A204.1 (cell line): Measurements from ENCODE around the gene ITGA11.

ENCODE experiments used
- FAIRE-seq: peaks from 2 replicates; lab custom pipeline; 2012; peaks lifted over from hg19 to GRCh38; lab: Jason Lieb, UNC

Gene ITGA11

GRCh38 chr15:68375191-68375631, 56.8 kb downstream of the ITGA11 start:
- FAIRE-seq, result no peak

- no peak for FAIRE-seq
Measured at GRCh38 chr15:68374168-68374745, 57.7 kb downstream of the ITGA11 start.

- no peak for FAIRE-seq
Measured at GRCh38 chr15:68373028-68373427, 58.9 kb downstream of the ITGA11 start.

GRCh38 chr15:68372291-68372811, 59.6 kb downstream of the ITGA11 start:
- FAIRE-seq, result no peak

GRCh38 chr15:68371851-68372250, 60.1 kb downstream of the ITGA11 start:
- no peak for FAIRE-seq

- FAIRE-seq, result no peak
Measured at GRCh38 chr15:68371160-68371559, 60.8 kb downstream of the ITGA11 start.

- FAIRE-seq, result no peak
Measured at GRCh38 chr15:68370768-68371151, 61.2 kb downstream of the ITGA11 start.

GRCh38 chr15:68369931-68370767, 61.8 kb downstream of the ITGA11 start:
- no peak for FAIRE-seq

- no peak for FAIRE-seq
Measured at GRCh38 chr15:68368731-68369435, 63.1 kb downstream of the ITGA11 start.

GRCh38 chr15:68367992-68368391, 64.0 kb downstream of the ITGA11 start:
- no peak for FAIRE-seq

- FAIRE-seq, result no peak
Measured at GRCh38 chr15:68367226-68367625, 64.7 kb downstream of the ITGA11 start.

GRCh38 chr15:68366314-68366713, 65.6 kb downstream of the ITGA11 start:
- no peak for FAIRE-seq

- FAIRE-seq, result no peak
Measured at GRCh38 chr15:68365770-68366169, 66.2 kb downstream of the ITGA11 start.

- no peak for FAIRE-seq
Measured at GRCh38 chr15:68365140-68365745, 66.7 kb downstream of the ITGA11 start.

GRCh38 chr15:68364660-68365035, 67.3 kb downstream of the ITGA11 start:
- FAIRE-seq, result no peak

- no peak for FAIRE-seq
Measured at GRCh38 chr15:68364028-68364659, 67.8 kb downstream of the ITGA11 start.

- no peak for FAIRE-seq
Measured at GRCh38 chr15:68363353-68363752, 68.6 kb downstream of the ITGA11 start.

GRCh38 chr15:68362537-68363126, 69.3 kb downstream of the ITGA11 start:
- FAIRE-seq, result no peak

GRCh38 chr15:68360721-68361120, 71.2 kb downstream of the ITGA11 start:
- FAIRE-seq, result no peak

GRCh38 chr15:68356778-68357177, 75.2 kb downstream of the ITGA11 start:
- FAIRE-seq, result no peak

- no peak for FAIRE-seq
Measured at GRCh38 chr15:68354923-68355322, 77.0 kb downstream of the ITGA11 start.

- FAIRE-seq, result no peak
Measured at GRCh38 chr15:68354268-68354667, 77.7 kb downstream of the ITGA11 start.
